Measurements from ENCODE around the gene DDX47. TPM values are rescaled to one million over a fixed set of nuclear protein-coding genes. Genes with fewer than 3 reads are reported as not detected.

Gene DDX47
- total and polyA plus RNA-seq, 9 of the 15 experiments (the other 6 are each of a cell fraction or from before 2014, with no cell fraction given): 39.4 to 186 (median 64.4) TPM

DNA sequence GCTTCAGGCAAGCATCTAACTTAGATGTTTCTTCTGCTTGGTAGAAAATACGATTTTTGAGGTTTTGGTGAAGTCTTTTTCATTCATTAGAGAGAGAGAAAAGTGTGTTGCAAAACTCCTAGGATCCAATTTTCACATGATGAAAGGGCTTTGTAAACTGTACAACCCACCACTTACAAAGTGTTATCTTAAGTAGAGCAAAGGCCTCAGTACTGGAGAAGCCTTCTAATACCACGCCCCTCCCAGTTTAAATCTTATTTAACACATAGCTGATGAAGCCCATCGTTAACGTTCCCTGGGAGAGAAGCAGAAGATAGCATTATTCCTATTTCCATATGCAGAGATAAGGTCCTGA lies 26.8 kb upstream of the DDX47 start:
- 0% methylated on average over 4 of the region's 4 CpGs for WGBS (ENCODE audit: insufficient coverage, low coverage, missing lambda C conversion rate)
- TF ChIP-seq ELF1 (tag; IDR thresholded peaks at IDR 0.05) (no peak), HDAC8 (tag; IDR thresholded peaks at IDR 0.05) (no peak), ZNF695 (CRISPR knock-in tag; IDR thresholded peaks at IDR 0.05) (no peak), VEZF1 (CRISPR knock-in tag; IDR thresholded peaks at IDR 0.05) (0 out of 2 replicates have a peak, but pooled peaks have one; percentile 22), YY1 (IDR thresholded peaks at IDR 0.05; ENCODE audit: borderline replicate concordance in 1 of 3, control insufficient read depth in 1 of 3, extremely low read depth in 1 of 3, insufficient read depth in 3 of 3, insufficient read length in 1 of 3, insufficient replicate concordance in 2 of 3, low read depth in 1 of 3, low read length in 2 of 3) (no peak), PTRF (tag; IDR thresholded peaks at IDR 0.05) (no peak), SIN3B (IDR thresholded peaks at IDR 0.05; ENCODE audit: low read depth) (no peak)
- DNase-seq (ENCODE audit: extremely low read depth in 1 of 4, low spot score in 3 of 4) (peak in 1 of 4 experiments; percentile 22), ATAC-seq (peak; percentile 52), FAIRE-seq (peak; percentile 55)
- ChIA-PET POLR2A (interaction anchor here (1.0 to 1.2 kb wide), 3 partner anchors 19 to 65 kb away, joined by 3 to 5 read pairs (median 3); no protein-coding TSS in a partner anchor), CTCF (ENCODE audit: low intra/inter-chr PET ratio) (no interaction called here)
- Histone ChIP-seq H3K4me3 (peak overlapping the region; percentile 46), H3K4me1 (replicated peaks in 1 of 2; ENCODE audit: control insufficient read depth in 2 of 2, insufficient read depth in 2 of 2, low read length in 2 of 2) (peaks cover 11 to 32% of the 10 kb centered on the region in 2 experiments; a peak in 4 of 5 replicates), H2AFZ (ENCODE audit: low read depth, low read length) (peak overlapping the region; percentile 96), H3K9me3 (replicated peaks; ENCODE audit: control insufficient read depth, insufficient read depth, low read depth, low read length) (no peaks in the 10 kb centered on the region), H3K36me3 (ENCODE audit: control insufficient read depth, insufficient read depth, low read length) (no peaks in the 10 kb centered on the region), H3K9me1 (ENCODE audit: control insufficient read depth, insufficient read depth, low read length) (no peaks in the 10 kb centered on the region), H3K9ac (ENCODE audit: insufficient read depth in 1 of 2, low read depth in 2 of 2, low read length in 2 of 2) (peak overlapping the region; percentile 81 to 94), H3K27ac (ENCODE audit: extremely low read depth, low read depth, low read length) (peak overlapping the region; percentile 81), H3K27me3 (ENCODE audit: control insufficient read depth in 2 of 2, insufficient read depth in 2 of 2, low read length in 2 of 2) (no peaks in the 10 kb centered on the region), H3K4me2 (ENCODE audit: insufficient read depth, low read length) (peak overlapping the region; percentile 94), H3K79me2 (ENCODE audit: control insufficient read depth, insufficient read depth, low read length) (peaks cover 17% of the 10 kb centered on the region; the same call in 2 of the 3 replicates), H4K20me1 (replicated peaks; ENCODE audit: control insufficient read depth, insufficient read depth, low read length) (no peaks in the 10 kb centered on the region)
- intact Hi-C loops (cut with micrococcal nuclease) (loop anchor here (5.0 kb wide), 3 partner anchors 59 to 426 kb away; no protein-coding TSS in a partner anchor), in situ Hi-C loops (cut with MboI) (no loop called here)
- BruUV-seq (replicated peaks): no TSS peak
